ENCODE data around the gene MSANTD2.

DNA sequence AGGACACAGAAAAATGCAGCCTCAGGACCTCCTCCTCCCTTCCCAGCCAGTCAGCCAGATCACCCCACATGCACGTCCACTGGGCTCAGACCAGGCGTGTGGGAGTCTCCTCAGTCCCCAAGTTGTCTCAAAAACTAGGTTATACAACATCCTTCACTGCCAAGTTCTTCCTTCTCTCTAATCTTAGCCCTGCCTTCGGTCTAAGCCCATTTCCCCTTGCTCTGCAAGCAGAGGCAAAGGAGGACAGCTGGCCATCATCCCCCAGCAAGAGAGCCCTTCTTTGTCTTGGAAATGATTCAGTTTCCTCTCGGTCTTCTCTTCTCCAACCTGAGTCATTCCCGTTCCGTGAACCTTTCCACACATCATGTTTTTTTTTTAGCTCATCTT lies 74.5 kb downstream of the MSANTD2 start:
- TF ChIP-seq JUN (IDR thresholded peaks at IDR 0.05; ENCODE audit: borderline replicate concordance, low read depth, low read length) (no peak), JUN (CRISPR knock-in tag; IDR thresholded peaks at IDR 0.05; ENCODE audit: borderline replicate concordance) (no peak), ZC3H11A (IDR thresholded peaks at IDR 0.05; ENCODE audit: low read depth, low read length) (no peak), EZH2 (IDR thresholded peaks at IDR 0.05; ENCODE audit: borderline replicate concordance, low read depth, low read length) (no peak), POLR2A (conservative IDR thresholded peaks at IDR 0.05) (no peak), ZNF76 (CRISPR knock-in tag; IDR thresholded peaks at IDR 0.05; ENCODE audit: borderline replicate concordance) (no peak), NFIC (IDR thresholded peaks at IDR 0.05) (no peak), EP300 (IDR thresholded peaks at IDR 0.05; ENCODE audit: low read length) (no peak)
- TF ChIP-seq, protein P1, sequence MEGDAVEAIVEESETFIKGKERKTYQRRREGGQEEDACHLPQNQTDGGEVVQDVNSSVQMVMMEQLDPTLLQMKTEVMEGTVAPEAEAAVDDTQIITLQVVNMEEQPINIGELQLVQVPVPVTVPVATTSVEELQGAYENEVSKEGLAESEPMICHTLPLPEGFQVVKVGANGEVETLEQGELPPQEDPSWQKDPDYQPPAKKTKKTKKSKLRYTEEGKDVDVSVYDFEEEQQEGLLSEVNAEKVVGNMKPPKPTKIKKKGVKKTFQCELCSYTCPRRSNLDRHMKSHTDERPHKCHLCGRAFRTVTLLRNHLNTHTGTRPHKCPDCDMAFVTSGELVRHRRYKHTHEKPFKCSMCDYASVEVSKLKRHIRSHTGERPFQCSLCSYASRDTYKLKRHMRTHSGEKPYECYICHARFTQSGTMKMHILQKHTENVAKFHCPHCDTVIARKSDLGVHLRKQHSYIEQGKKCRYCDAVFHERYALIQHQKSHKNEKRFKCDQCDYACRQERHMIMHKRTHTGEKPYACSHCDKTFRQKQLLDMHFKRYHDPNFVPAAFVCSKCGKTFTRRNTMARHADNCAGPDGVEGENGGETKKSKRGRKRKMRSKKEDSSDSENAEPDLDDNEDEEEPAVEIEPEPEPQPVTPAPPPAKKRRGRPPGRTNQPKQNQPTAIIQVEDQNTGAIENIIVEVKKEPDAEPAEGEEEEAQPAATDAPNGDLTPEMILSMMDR (IDR thresholded peaks at IDR 0.05 in 2 of 3, conservative IDR thresholded peaks at IDR 0.05 in 1 of 3; ENCODE audit: insufficient read depth in 2 of 3, low read depth in 1 of 3, low read length in 3 of 3) = no peak
- TF ChIP-seq, protein P2, sequence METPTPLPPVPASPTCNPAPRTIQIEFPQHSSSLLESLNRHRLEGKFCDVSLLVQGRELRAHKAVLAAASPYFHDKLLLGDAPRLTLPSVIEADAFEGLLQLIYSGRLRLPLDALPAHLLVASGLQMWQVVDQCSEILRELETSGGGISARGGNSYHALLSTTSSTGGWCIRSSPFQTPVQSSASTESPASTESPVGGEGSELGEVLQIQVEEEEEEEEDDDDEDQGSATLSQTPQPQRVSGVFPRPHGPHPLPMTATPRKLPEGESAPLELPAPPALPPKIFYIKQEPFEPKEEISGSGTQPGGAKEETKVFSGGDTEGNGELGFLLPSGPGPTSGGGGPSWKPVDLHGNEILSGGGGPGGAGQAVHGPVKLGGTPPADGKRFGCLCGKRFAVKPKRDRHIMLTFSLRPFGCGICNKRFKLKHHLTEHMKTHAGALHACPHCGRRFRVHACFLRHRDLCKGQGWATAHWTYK (CRISPR knock-in tag; IDR thresholded peaks at IDR 0.05) = no peak
- TF ChIP-seq, protein P3, sequence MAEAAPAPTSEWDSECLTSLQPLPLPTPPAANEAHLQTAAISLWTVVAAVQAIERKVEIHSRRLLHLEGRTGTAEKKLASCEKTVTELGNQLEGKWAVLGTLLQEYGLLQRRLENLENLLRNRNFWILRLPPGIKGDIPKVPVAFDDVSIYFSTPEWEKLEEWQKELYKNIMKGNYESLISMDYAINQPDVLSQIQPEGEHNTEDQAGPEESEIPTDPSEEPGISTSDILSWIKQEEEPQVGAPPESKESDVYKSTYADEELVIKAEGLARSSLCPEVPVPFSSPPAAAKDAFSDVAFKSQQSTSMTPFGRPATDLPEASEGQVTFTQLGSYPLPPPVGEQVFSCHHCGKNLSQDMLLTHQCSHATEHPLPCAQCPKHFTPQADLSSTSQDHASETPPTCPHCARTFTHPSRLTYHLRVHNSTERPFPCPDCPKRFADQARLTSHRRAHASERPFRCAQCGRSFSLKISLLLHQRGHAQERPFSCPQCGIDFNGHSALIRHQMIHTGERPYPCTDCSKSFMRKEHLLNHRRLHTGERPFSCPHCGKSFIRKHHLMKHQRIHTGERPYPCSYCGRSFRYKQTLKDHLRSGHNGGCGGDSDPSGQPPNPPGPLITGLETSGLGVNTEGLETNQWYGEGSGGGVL (CRISPR knock-in tag; IDR thresholded peaks at IDR 0.05) = no peak
- TF ChIP-seq, protein P4, sequence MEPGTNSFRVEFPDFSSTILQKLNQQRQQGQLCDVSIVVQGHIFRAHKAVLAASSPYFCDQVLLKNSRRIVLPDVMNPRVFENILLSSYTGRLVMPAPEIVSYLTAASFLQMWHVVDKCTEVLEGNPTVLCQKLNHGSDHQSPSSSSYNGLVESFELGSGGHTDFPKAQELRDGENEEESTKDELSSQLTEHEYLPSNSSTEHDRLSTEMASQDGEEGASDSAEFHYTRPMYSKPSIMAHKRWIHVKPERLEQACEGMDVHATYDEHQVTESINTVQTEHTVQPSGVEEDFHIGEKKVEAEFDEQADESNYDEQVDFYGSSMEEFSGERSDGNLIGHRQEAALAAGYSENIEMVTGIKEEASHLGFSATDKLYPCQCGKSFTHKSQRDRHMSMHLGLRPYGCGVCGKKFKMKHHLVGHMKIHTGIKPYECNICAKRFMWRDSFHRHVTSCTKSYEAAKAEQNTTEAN (CRISPR knock-in tag; IDR thresholded peaks at IDR 0.05) = no peak
